GDM1 (cell line): ENCODE data around the gene ANKRD31.
"Not testable (repeated sequence)": the region's sequence is repeated elsewhere in the genome, so short reads cannot be mapped to it uniquely, and the experiment has no call there.

ENCODE experiments used
- DNase-seq: peaks from one replicate; lab custom pipeline; 2025; lab: John Stamatoyannopoulos, UW

The ANKRD31 gene, protein sequence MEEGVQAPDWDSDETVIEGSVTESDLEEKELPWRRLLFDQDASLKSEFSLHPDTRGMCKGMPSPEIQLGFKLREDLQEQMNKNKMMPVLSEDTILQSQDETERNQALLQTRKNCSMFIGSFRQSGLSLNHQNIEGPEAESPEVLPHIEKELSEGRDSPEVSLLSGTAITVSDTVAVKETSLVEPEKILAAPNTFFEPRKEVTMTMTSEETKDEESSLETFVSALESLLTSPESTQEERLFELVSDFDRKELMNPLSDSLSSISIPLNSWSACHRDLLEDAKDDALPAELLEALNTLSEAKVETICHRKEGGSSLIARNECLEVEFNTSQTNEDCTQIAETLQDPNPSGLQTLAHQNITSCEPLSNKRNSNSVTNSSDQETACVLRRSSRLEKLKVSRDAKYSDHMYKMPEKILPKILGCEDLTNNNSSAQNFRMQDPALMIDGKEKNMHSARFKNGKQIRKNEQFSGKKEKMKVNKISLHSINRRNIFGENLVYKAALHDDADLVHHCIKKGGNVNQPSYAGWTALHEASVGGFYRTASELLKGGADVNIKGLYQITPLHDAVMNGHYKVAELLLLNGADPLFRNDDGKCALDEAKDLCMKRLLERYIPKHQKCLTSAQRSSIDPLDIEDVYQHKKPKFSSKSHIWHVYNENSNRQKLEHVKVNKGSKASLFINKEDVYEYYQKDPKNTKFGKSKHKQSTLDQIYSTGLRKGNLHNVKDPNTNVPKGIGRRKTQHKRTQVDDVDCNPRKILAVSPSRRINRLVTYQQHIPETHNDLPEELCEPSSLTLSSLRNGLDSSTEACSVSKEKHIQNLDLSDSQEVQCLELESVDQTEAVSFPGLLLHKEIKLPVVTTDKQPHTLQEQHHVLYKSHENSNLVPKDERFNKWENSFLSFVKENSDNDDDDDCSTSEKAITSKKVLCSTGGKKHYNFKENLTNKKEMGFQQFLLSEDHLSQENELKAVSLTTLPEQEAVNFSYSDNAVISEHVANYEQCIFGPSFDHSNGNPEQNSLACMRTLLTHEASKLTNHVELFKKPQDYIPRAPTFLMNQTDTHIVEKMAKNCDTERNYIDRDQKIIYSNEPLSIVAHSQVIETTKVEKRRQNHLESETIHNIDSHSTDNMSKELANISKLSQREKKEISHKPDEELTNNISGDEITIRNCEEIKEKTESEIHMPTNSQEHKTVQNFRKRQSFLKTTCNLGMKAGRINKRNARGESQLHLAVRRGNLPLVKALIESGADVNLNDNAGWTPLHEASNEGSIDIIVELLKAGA (N-terminal part only)

DNA sequence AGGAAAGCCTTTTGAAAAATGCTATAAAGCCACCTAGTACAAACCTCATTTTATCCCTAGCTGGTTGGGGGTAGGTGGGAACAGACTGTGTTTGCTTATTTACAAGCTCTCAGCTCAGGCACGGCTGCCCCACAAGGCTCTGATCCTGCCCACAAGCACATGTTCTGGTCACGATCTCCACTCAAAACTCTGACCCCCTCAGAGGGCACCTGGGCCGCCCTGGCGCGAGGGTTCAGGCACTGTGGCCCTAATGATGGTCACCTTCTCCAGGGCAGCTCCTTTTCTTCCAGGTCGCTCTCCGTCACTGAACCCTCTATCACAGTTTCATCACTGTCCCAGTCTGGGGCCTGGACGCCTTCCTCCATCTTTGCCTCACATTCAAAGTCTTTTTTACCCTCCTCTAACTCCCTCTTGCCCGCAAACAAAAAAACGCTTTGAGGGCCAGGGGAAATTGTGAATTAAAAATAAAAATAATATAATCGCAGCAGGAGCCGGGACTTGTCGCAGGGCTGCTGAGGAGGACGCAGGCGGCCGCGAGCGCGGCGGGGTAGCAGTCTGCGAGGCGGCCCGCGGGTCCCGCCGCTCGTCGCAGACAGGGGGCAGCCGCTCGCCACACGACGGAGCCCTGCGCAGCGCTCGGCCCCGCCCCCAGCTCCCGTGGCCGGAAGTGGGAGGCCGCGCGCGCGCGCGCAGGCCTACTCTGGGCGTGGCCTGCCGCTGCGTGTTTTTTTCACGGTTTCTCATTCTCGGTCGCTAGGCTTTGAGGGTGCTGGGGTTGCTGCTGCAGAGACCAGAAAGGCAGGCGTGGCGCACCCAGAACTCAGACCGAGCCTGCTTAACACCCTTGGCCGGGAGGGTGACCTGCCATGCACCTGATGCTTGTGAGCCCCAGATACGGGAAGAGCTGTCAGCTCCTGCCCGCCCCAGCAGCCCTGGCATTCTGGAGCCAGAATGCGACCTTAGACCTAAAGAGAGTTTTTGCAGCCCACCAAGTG, at the start of gene ANKRD31:
ANKRD31 (minus strand) TSS at position 557 of the 995 bp plus-strand sequence; CDS start at position 365, 192 bp downstream.
- DNase-seq, result peak; percentile 83

DNA sequence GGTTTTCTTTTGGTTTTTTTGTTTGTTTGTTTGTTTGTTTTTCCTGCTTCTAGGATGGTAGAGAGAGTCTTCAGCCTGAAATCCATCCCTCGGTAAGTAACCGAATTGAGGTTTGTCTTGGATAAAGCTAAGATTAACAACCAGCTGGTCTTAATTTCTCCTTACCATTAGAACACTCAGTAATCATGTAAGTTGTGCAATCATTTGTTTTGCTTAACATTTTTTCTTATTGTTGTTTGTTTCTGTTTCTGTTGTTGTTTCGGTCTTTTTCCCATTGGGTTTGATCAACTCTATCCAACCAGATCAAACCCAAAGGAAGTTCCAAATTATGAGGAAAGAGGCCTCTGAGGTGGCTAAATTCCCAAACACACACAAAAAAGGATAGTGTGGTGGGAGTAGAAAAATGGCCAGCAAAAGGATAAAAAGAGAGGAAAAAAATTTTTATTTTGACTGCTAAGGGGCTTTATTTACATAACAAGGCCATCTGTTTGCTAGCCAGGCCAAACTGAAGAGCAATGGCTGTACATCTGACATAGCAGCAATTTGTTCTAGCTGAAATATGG, 49.6 kb upstream of the ANKRD31 start:
- no peak for DNase-seq

DNA sequence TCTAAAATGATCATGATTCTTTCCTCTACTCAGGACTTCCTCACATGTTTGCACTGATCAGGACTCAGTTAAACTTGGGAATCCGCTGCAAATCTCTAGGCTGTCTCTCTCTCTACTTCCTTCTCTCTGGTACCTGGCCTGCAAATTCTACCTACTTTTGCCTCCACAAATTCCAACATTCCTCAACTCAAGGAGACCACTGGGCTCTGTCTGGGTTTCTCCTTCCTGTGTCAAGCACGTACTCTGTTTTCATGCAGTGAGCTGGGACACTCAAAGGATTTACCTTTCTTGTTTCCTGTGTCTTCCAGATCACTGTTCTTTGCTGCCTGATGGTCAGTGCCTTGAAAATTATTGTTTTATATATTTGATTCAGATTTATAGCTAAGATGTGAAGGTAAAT, 45.9 kb upstream of the ANKRD31 start:
- DNase-seq, result no peak

DNA sequence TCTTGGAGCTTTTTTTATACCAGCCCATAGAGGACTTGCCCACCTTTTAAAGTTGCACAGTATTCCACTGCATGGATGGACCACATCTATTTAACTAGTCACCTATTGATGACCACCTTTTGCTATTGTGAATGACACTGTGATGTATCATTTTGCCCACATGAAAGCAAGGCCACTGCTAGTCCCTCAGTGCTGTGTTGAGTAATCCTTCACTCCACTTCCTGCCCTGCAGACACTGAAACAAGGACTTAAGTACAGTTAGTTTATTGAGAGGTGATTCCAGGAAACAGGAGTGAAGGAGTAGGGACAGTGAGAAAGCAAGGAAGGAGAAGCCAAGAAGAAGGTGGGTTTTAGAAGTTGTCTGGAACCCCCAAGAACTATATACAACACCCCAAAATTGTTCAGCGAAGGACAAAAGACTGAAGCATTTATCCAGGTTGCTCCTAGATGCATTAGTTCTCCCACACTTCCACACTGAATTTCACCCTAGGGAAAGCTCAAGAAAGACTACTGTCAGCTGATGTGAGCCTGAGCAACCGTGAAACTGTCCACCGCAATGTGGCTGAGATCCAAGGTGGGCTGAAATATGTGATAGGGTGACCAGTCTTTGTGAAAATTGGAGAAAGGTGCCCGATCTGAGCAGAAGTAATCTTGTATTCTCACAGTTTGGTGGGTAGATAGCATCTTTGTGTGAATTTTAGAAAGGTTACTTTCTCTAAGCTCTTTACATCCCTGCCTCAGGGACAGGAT, 45.2 kb upstream of the ANKRD31 start:
- DNase-seq, result no peak

DNA sequence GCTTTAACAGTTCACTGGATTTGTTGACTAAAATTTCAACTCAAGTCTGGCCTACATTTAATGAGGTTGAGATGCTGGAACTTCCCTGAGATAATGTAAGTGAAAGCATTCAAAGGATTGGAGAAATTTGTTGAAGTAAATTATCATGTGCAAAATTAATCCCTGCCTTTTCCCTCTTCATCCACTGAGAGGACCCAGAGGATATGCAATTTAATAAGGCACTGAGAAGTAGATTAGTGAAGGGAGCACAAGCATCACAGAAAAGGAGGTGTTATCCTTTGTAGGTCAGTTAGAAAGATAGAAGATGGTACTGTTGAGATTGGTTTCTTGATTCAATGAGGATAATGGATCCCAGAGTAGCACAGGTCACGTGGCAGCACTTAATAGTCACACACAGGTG, 42.6 kb upstream of the ANKRD31 start:
- DNase-seq, result no peak

DNA sequence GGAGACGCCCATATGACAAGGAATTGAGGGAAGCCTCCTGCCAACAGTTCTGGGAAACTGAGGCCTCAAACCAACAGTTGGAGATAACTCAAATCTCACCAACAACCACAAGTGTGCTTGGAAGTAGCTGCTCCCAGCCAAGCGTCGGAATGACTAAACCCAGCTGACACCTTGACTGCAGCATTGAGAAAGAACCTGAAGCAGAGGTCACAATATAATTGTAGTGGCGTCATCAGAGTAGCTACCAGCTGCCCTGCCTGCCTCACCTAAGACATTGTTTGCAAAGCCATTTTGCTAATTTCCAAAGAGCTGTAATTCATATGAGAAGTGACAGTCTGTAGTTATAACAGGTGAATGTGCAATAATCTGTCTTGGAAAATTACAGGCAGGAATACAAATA, 40.8 kb upstream of the ANKRD31 start:
- DNase-seq, result no peak

DNA sequence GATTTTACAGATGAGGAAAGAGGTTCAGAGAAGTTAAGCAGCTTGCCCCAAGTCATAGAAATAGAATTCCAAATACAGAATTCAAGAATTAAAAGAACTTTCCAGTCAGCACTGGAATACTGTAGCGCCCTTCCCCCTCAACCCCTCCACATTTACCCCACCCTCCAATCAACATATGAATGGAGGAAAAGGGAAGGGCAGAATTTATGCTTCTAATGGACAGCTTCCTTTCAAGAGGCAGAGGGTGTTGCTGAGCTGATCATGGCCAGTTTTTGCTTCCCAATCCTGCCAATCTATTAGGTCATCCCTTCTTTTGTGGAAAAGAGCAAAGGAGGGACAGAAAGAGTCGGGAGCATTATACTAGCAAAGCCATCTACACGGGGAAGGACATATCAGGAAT, 39.1 kb upstream of the ANKRD31 start:
- no peak for DNase-seq

DNA sequence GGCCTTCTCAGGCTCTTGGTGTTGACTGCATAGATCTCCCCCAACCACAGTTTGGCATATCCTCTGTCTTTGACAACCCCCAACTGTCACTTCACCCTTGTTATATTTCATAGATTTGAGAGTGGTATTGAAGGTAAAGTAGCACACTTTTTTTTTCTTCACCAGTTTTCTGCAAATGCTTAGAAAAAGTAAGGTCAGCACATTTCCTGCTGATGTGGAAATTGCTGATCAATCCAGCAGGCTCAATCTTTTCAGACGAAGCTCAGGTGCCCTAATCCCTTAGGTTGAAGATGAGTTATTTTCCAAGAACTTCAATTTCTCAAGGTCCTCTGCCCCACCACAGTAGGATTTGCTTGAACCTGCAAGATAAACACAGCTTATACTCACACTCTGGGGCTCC, 38.5 kb upstream of the ANKRD31 start:
- DNase-seq, result no peak

DNA sequence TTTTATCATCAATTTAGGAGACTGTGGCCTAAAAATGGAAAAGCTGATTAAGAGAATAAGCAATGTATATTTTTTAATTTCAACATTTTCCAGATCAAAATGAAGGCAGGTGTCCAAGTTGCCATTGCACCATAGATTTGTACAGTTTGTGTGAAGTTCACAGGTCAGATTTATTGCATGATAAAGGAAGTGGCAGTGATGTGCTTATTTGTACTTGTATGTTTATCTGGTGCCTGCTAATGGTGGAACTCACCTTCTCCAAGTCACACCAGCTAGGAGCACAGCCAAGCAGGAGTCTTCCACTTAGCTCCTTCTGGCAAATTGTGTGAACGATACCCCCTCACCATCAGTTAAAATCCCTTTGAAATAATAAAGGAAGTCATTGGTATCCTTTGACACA, 37.8 kb upstream of the ANKRD31 start:
- no peak for DNase-seq

DNA sequence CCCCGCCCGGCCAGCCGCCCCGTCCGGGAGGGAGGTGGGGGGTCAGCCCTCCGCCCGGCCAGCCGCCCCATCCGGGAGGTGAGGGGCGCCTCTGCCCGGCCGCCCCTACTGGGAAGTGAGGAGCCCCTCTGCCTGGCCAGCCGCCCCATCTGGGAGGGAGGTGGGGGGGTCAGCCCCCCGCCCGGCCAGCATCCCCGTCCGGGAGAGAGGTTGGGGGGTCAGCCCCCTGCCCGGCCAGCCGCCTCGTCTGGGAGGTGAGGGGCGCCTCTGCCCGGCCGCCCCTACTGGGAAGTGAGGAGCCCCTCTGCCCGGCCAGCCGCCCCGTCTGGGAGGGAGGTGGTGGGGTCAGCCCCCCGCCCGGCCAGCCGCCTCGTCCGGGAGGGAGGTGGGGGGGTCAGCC, 33.9 kb upstream of the ANKRD31 start:
- DNase-seq, result not testable (repeated sequence)

DNA sequence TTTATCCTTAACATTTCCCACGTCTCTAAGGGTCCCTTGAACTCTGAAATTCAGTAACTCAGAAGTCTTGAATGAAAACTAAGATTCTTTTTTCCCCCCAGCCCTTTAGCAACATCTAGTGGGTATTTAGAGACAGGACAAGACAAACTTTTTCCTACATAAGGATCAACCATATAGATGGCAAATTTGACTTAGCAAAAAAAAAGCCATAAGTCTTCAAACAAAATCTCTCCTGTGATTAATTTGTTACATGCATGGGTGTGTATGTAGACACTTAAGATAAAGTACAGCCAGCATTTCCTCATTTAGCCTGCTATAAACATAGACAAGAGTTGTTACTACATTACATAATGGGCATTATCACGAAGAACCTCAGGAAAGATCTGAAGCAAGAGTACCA, 29.1 kb upstream of the ANKRD31 start:
- peak; percentile 5 for DNase-seq

DNA sequence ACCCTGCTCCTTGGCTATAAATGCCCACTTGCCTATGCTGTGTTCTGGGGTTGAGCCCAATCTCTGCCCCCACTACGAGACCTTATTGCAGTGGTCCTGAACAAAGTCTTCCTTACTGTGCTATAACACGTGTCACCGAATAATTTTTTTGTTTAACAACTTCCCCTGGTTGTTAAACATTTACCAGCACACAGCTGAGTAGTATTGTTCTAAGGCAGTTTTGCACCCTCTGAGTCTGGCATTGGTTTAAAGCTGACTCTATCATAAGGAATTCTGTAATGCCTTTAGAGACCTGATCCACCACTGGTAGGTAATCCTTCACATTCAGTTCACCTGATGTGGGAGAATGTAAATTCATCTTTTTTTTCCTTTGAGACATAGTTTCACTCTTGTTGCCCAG, 25.6 kb upstream of the ANKRD31 start:
- no peak for DNase-seq

DNA sequence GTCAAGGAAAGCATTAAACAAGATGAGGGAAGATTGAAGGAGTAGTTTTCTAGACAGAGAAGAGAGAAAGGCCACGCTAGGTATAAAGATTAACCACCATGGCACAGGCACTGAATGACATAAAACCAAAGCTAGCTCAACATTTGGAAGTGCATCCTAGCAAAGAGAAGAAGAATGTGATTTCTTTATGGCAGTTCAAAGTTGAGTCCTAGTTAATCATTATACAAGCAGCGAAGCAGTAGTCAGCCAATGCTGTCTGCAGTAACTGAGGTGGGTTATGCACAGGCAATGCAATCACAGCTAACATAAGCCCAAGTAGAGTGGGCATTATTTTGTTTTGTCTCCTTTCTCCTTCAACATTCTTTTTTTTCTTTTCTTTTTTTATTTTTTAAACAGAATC, 24.0 kb upstream of the ANKRD31 start:
- DNase-seq, result no peak

DNA sequence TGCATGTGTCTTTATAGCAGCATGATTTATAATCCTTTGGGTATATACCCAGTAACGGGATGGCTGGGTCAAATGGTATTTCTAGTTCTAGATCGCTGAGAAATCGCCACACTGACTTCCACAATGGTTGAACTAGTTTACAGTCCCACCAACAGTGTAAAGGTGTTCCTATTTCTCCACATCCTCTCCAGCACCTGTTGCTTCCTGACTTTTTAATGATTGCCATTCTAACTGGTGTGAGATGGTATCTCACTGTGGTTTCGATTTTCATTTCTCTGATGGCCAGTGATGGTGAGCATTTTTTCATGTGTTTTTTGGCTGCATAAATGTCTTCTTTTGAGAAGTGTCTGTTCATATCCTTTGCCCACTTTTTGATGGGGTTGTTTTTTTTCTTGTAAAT, 13.8 kb upstream of the ANKRD31 start:
- DNase-seq, result not testable (repeated sequence)

DNA sequence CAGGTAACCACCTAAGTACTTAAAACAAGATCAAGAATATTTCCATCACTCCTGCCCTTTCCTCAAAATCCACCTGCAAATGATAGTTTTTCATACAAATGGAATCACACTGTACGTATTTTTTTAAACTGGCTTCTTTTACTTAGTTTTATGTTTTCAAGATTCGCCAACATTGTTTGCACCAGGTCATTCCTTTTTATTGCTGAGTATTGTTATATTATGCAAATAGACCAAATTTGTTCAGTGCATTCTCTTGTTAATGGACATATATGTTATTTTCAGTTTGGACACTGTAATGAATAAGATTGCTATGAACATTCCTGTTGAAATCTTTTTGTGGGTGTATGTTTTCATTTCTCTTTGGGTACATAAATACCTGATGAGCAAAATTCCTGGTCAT, 8.3 kb upstream of the ANKRD31 start:
- no peak for DNase-seq

DNA sequence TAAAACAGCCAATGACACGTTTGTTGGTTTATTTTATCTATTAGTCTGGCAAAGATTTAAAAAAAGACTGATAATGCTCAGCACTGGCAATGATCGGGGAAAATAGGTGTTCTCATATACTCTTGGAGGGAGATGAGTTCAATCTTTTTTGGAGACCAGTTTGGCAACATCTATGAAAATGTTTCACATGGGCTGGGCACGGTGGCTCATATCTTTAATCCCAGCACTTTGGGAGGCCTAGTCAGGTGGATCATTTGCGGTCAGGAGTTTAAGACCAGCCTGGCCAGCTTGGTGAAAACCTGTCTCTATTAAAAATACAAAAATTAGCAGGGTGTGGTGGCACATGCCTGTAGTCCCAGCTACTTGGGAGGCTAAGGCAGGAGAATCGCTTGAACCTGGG, 6.8 kb upstream of the ANKRD31 start:
- no peak for DNase-seq

DNA sequence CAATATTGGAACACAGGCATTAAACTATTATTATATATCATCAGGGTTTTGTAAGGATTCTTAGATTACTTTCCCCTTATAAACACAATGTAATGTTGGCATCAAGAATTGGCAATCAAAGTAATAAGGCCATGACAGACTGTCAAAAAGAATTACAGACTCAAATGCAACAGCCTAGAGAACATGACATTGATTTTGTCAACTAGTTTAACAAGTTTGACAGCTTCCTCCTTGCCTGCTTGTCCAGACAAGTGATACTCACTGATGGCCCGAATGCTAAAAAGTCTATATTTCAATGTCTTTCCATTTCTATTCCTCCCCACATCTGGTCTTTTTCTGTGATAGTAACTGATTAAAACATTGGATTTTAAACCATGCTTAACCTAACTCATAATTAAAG, 6.4 kb upstream of the ANKRD31 start:
- DNase-seq, result no peak

DNA sequence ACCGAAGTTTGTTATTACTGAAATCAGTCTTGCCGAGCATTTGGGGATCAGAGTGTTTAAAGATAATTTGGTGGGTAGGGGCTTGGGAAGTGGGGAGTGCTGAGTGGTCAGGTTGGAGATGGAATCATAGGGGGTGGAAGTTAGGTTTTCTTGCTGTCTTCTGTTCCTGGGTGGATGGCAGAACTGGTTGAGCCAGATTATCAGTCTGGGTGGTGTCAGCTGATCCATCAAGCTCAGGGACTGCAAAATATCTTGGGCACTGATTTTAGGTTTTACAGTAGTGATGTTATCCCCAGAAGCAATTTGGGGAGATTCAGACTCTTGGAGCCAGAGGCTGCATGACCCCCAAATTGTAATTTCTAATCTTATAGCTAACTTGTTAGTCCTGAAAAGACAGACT, 5.4 kb upstream of the ANKRD31 start:
- no peak for DNase-seq

DNA sequence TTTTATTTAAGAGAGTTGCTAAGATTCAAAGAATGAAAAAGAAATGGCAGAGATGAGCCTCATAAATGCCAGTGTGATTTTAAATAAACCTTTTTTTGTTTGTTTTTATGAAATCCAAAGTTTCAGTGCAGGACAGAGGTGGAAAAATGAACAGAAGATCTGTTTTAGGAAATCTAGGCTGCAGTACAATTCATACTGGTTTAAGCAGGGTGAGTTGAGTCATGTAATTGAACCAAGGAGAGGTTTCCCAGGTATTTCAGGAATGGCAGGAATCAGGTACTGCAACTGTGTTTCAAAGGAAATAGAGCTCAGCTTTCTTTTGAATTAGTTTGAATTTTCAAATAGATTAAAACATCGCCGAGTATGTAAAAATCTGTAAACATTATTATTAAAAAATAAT, 3.0 kb upstream of the ANKRD31 start:
- no peak for DNase-seq

DNA sequence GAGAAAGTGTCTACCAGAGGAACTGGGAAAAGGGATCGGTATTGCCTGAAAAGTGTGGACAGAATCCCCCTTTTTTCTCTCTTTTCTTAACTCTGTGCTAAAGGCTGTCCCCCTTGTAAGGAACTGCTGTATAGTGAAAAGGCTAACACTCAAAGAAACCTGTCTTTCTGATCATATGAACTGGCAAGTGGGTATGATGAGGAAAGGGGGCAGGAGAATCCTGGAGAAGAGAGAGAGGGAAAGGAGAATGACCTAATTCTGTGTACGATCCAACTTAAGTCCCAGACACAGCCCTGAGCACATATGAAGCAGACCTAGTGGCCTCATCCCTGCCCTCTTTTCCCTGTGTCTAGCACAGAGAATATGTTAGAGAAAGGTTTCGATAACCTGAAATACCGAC, 967 bp downstream of the ANKRD31 start:
- DNase-seq, result no peak
